HUES64 (cell line): ENCODE measurements around the gene GRB2.

ENCODE experiments used
- H3K27ac ChIP-seq: 2 replicates; pipeline ENCODE4 v1.7.0; 2013; ENCODE audit warnings: low read depth, low read length, inconsistent platforms
- H3K27me3 ChIP-seq: 2 replicates; pipeline ENCODE4 v1.6.1; 2013; ENCODE audit warnings: mild to moderate bottlenecking, low read length; ENCODE audit not compliant: insufficient read depth
- H3K36me3 ChIP-seq: 2 replicates; pipeline ENCODE4 v1.6.1; 2013; ENCODE audit warnings: mild to moderate bottlenecking, low read length; ENCODE audit not compliant: insufficient read depth
- H3K4me1 ChIP-seq: 2 replicates; pipeline ENCODE4 v1.6.1; 2013; ENCODE audit warnings: mild to moderate bottlenecking, low read length, moderate library complexity; ENCODE audit not compliant: insufficient read depth
- H3K4me3 ChIP-seq: 2 replicates; pipeline ENCODE4 v1.5.1; 2013; ENCODE audit warnings: mild to moderate bottlenecking, low read length, moderate library complexity
- H3K9ac ChIP-seq: 2 replicates; pipeline ENCODE4 v1.6.1; 2013; ENCODE audit warnings: mild to moderate bottlenecking, low read depth, low read length
- H3K9me3 ChIP-seq: 2 replicates; pipeline ENCODE4 v1.6.1; 2013; ENCODE audit warnings: low read depth, low read length; ENCODE audit not compliant: insufficient read depth
- WGBS: fragments of 150-250, 120-280 bp; methylation state at CpG from one replicate; pipeline ENCODE4 v1.1.7; 2013; ENCODE audit warnings: missing lambda C conversion rate; 5-methylcytosine and 5-hydroxymethylcytosine counted together

Gene GRB2

DNA sequence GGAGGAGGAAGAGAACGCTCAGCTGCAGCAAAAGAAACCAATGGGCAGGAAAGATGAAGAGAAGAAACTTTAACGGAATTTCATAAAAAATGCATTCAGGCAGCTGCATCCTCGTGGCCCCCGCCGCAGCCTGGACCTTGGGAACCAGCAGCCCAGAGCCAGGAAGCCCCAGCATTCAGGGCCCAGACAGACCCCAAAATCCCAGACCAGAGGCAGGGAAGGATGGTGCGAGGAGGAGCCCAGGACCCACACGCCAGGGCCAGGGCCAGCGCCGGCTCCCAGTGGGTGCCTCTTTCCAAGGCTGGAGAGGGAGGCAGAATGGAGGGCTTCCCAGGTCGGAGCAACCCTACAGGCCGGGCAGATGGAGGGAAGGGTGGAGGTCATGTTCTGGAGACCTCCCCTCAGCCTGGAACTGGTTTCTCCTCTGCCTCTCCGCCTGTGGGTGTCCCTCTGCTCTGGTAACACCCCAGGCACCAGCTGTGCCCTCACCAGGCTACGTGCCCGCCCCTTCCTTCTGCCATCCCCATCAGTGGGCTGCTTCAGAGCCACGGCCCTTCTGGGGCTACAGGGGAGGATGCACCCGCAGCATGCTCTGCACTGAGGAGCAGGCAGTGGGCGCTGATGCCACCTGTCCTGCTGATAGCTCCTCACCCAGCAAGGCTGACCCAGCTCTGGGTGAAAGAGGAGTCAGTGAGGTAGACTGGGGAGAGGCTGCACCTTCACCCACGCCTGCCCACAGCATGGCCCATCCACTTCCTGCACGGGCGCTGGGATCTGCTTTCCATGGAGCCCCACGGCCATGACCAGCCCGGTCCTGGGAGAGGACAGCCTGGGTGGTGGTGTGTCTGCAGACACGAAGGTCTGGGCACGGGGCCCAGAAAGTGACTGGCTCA lies 133.3 kb downstream of the GRB2 start:
- Histone ChIP-seq H3K4me1 (peaks cover 5% of the 10 kb centered on the region; the same call in 1 of the 2 replicates), H3K4me3 (peak overlapping the region; percentile 91), H3K36me3 (peaks cover 15% of the 10 kb centered on the region), H3K9me3 (no peaks in the 10 kb centered on the region), H3K9ac (peak overlapping the region; percentile 89), H3K27ac (no peak overlapping the region), H3K27me3 (no peaks in the 10 kb centered on the region)
- WGBS, result 65% methylated on average over 24 of the region's 24 CpGs

GRCh38 chr17:75271233-75271954 lies 134.1 kb downstream of the GRB2 start:
- no peaks in the 10 kb centered on the region for H3K27me3 ChIP-seq
- peaks cover 5% of the 10 kb centered on the region; the same call in 1 of the 2 replicates for H3K4me1 ChIP-seq
- H3K27ac ChIP-seq, result peak overlapping the region; percentile 40; the same call in 1 of the 2 replicates

DNA sequence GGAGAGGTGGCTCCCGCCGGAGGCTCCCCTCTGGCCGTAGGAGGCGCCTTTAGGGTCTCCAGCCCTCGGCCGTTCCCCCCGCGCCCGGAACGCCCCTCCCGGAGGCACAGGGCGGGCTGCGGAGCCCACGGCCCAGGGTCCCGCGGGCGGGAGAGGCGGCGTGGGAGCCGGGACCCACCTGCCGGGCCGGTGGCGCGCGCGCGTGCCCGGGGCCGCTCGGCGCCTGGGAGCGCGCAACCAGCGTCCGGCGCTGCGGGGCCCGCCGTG lies 134.6 kb downstream of the GRB2 start, which contains the start of gene MIF4GD:
Gene MIF4GD (minus strand): TSS at position 266 of the 267 bp plus-strand sequence. CDS start 1,036 bp downstream, outside the sequence.
- Histone ChIP-seq H3K27me3 (no peaks in the 10 kb centered on the region), H3K27ac (peak within 1 kb of the TSS; percentile 66), H3K9ac (peak within 1 kb of the TSS; percentile 89), H3K9me3 (no peaks in the 10 kb centered on the region), H3K4me1 (peaks cover 5% of the 10 kb centered on the region; the same call in 1 of the 2 replicates), H3K4me3 (peak within 1 kb of the TSS; percentile 91), H3K36me3 (peaks cover 24% of the 10 kb centered on the region)
- WGBS, result under 1% methylated on average over 39 of the region's 39 CpGs

More at GRCh38 chr17:75271233-75271954, 134.1 kb downstream of the GRB2 start:
- peaks cover 19% of the 10 kb centered on the region for H3K36me3 ChIP-seq
- peak overlapping the region; percentile 91 for H3K4me3 ChIP-seq
- under 1% methylated on average over 74 of the region's 74 CpGs for WGBS
- peak overlapping the region; percentile 89 for H3K9ac ChIP-seq
- H3K9me3 ChIP-seq, result no peaks in the 10 kb centered on the region

DNA sequence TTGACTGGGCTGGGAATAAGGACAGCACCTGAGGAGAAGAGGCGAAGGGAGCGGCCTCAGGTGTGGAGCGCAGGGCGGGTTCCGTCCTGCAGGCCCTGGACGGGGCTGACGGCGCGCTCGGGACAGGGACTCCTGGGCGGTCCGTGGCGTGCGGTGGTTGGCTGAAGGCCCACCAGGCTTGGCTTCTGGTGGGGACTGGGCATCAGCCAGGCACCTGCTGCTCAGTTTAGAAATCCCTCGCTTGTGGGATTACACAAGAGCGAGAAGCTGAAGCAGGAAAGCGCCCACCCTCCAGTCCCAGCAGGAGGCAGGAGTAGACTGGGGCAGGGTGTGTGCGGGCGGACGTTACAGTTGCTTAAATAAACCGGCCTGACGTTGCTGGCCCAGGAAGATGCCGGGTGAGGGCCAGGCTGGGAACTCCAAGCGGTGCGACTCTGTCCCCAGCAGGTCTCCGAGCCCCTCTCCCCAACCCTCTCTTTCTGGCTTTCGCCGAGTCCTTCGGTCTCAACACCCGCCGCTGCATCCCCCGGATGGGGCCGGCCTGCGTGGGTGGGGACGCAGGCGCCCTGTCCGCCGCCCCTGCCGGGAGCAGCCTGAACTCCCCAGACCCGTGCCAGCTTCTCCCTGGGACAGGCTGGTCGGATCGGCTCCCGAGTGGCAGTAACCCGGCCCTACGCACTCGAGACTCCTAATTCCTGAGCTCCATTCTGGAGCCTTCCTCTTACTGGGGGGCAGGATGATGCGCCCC lies 135.1 kb downstream of the GRB2 start:
- H3K27ac ChIP-seq, result peak overlapping the region; percentile 66
- peaks cover 5% of the 10 kb centered on the region; the same call in 1 of the 2 replicates for H3K4me1 ChIP-seq
- peak overlapping the region; percentile 91 for H3K4me3 ChIP-seq
- H3K36me3 ChIP-seq, result peaks cover 29% of the 10 kb centered on the region
- H3K9me3 ChIP-seq, result no peaks in the 10 kb centered on the region
- peak overlapping the region; percentile 81 for H3K9ac ChIP-seq
- no peaks in the 10 kb centered on the region for H3K27me3 ChIP-seq
- 1% methylated on average over 47 of the region's 47 CpGs for WGBS

DNA sequence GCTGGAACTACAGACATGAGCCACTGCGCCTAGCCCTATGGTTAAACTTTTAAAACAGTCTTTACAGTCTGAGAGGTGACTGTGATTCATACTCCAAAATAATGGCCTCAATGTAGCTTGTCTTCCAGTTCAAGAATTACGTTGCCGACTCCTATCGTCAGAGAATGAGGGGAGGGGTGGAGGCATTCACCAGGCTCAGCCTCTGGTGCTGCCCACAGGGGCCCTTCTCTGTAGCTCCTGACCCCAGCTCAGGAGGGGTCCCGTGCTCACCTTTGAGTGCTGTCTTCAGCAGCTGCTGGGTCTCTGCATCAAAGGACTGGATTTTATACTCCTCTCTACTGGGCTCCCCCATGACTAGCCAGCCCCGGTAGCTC lies 135.6 kb downstream of the GRB2 start:
- Histone ChIP-seq H3K27ac (no peak overlapping the region; the same call in 1 of the 2 replicates), H3K9me3 (no peaks in the 10 kb centered on the region), H3K4me1 (peaks cover 5% of the 10 kb centered on the region; the same call in 1 of the 2 replicates), H3K9ac (peak overlapping the region; percentile 81), H3K27me3 (no peaks in the 10 kb centered on the region), H3K4me3 (peak overlapping the region; percentile 91), H3K36me3 (peaks cover 35% of the 10 kb centered on the region)
- 32% methylated on average over 6 of the region's 6 CpGs for WGBS
